ENCODE data around the gene NOTUM.

Gene NOTUM

GRCh38 chr17:81907219-81908145 is 53.5 kb downstream of the NOTUM start:
- Histone ChIP-seq H3K4me3 (ENCODE audit: low read depth, low read length) (no peak overlapping the region), H3K9me3 (ENCODE audit: control insufficient read depth, insufficient read depth, low read depth, low read length) (no peaks in the 10 kb centered on the region), H3K4me1 (ENCODE audit: control insufficient read depth, insufficient read depth, low read length) (peaks cover 7% of the 10 kb centered on the region), H3K36me3 (ENCODE audit: control insufficient read depth in 2 of 2, insufficient read depth in 1 of 2, low read length in 2 of 2) (peaks cover 0 to 63% of the 10 kb centered on the region in 2 experiments; a peak in 1 of 3 replicates), H3K27ac (ENCODE audit: extremely low read depth, low read depth, low read length) (no peak overlapping the region)
- POLR2A ChIA-PET: interaction anchor here (1.6 kb wide), 1 partner anchor 11 kb away, joined by 3 read pairs; no protein-coding TSS in a partner anchor
- CTCF ChIA-PET: interaction anchor here (0.6 to 1.0 kb wide), 3 partner anchors 10 to 144 kb away, joined by 3 read pairs; partner anchors contain the start of genes GPS1 and RFNG
- TF ChIP-seq ZBTB8A (tag by site-specific recombination; IDR thresholded peaks at IDR 0.05) (no peak), CTCF (tag by site-specific recombination; IDR thresholded peaks at IDR 0.05) (peak; percentile 21; the same call in 1 of the 2 replicates), ZNF600 (tag by site-specific recombination; IDR thresholded peaks at IDR 0.05) (peak; percentile 34; the same call in 1 of the 2 replicates)

DNA sequence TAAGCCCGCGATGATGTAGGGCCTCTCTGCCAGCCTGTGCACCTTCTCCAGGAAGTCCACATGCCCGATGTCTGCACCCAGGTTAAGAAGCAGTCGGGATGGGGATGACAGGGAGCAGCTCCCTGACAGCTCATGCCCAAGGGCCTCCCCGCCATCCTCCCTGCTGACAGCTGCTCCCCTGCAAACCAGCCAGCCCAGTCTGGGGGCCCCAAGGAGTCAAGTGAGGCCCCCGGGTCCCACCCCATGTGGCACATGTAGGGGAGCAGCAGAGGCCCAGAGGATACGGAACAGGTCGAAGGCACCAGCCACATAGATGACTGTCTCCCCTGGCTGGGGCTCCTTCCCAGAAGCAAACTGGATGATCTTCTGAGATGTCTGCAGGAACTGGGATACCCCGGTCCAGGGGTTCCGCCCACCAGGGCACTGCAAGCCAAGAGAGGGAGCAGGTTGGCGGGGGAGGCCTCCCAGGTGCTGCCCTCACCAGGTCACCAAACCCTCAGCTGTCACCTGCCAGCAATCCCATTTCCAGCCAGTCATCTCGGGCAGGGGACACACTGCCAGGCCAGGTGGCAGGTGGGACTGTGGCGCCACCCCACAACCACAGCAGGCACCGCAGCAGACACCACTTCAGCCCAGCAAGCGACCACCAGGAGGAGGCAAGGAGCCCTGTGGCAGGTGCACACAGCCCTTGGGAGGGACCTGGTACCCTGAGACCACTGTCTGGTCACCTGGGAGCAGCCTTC is 54.3 kb downstream of the NOTUM start:
- ChIA-PET CTCF (interaction anchor here (0.5 to 1.6 kb wide), 5 partner anchors 9 to 113 kb away, joined by 3 to 4 read pairs (median 3); no protein-coding TSS in a partner anchor), POLR2A (no interaction called here)
- H3K27ac ChIP-seq (ENCODE audit: extremely low read depth, low read depth, low read length): no peak overlapping the region
- H3K9me3 ChIP-seq (ENCODE audit: control insufficient read depth, insufficient read depth, low read depth, low read length): no peaks in the 10 kb centered on the region
- H3K36me3 ChIP-seq (ENCODE audit: control insufficient read depth in 2 of 2, insufficient read depth in 1 of 2, low read length in 2 of 2): peaks cover 0 to 55% of the 10 kb centered on the region in 2 experiments; a peak in 1 of 3 replicates
- no peak for TF ChIP-seq ZNF146 (tag by site-specific recombination; IDR thresholded peaks at IDR 0.05)
- TF ChIP-seq ZNF248 (tag by site-specific recombination; IDR thresholded peaks at IDR 0.05): no peak
- TF ChIP-seq GLIS2 (tag by site-specific recombination; IDR thresholded peaks at IDR 0.05): peak; percentile 35; the same call in 1 of the 2 replicates
- peak; percentile 72 for TF ChIP-seq CTCF (tag by site-specific recombination; IDR thresholded peaks at IDR 0.05)
- TF ChIP-seq ZIC2 (tag by site-specific recombination; IDR thresholded peaks at IDR 0.05): 0 out of 2 replicates have a peak, but pooled peaks have one; percentile 10
- TF ChIP-seq ZBTB8A (tag by site-specific recombination; IDR thresholded peaks at IDR 0.05): 0 out of 2 replicates have a peak, but pooled peaks have one; percentile 38
- no peak for TF ChIP-seq ZNF561 (tag by site-specific recombination; IDR thresholded peaks at IDR 0.05; ENCODE audit: borderline replicate concordance)
- peak; percentile 53 for TF ChIP-seq GLIS1 (tag by site-specific recombination; IDR thresholded peaks at IDR 0.05)
- no peak for TF ChIP-seq ZFHX2 (tag by site-specific recombination; conservative IDR thresholded peaks at IDR 0.05)
- H3K4me1 ChIP-seq (ENCODE audit: control insufficient read depth, insufficient read depth, low read length): peaks cover 4% of the 10 kb centered on the region
- no peak overlapping the region for H3K4me3 ChIP-seq (ENCODE audit: low read depth, low read length)

DNA sequence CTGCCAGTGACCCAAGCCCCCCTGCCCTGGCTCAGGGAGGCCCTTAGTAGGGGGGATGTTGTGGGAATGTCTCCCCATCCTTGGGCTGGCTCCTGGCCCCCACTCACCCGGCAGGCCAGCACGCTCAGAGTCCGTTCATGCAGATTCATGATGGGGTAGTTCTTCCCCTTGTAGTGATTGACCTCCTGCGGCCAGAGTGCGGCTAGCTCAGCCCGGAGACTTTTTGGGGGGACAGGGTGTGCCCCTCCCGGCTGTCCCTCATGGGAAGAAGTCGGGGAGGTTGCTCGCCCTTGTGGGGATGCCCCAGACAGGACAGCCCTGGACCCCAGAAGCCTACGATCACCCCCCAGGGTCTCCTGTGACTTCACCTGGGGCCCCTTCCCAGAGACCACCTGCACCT is 55.0 kb downstream of the NOTUM start:
- Histone ChIP-seq H3K27ac (ENCODE audit: extremely low read depth, low read depth, low read length) (no peak overlapping the region), H3K9me3 (ENCODE audit: control insufficient read depth, insufficient read depth, low read depth, low read length) (no peaks in the 10 kb centered on the region), H3K4me3 (ENCODE audit: low read depth, low read length) (no peak overlapping the region), H3K36me3 (ENCODE audit: control insufficient read depth in 2 of 2, insufficient read depth in 1 of 2, low read length in 2 of 2) (peaks cover 0 to 58% of the 10 kb centered on the region in 2 experiments; a peak in 1 of 3 replicates), H3K4me1 (ENCODE audit: control insufficient read depth, insufficient read depth, low read length) (peaks cover 3% of the 10 kb centered on the region; the same call in 1 of the 2 replicates)
- ChIA-PET CTCF (interaction anchor here (0.8 to 1.6 kb wide), 3 partner anchors 8 to 114 kb away, joined by 3 to 4 read pairs (median 4); no protein-coding TSS in a partner anchor), POLR2A (interaction anchor here (0.8 kb wide), 1 partner anchor 14 kb away, joined by 3 read pairs; the partner anchor contains the start of genes ALYREF and ANAPC11)
- TF ChIP-seq MYNN (tag by site-specific recombination; IDR thresholded peaks at IDR 0.05; ENCODE audit: borderline replicate concordance): no peak
- TF ChIP-seq ZNF664 (tag by site-specific recombination; IDR thresholded peaks at IDR 0.05): no peak
- no peak for TF ChIP-seq ZBTB21 (tag by site-specific recombination; IDR thresholded peaks at IDR 0.05)
- no peak for TF ChIP-seq HOXD13 (CRISPR knock-in tag; IDR thresholded peaks at IDR 0.05; ENCODE audit: borderline replicate concordance)
- no peak for TF ChIP-seq ZNF10 (tag by site-specific recombination; IDR thresholded peaks at IDR 0.05)
- TF ChIP-seq, protein P1, sequence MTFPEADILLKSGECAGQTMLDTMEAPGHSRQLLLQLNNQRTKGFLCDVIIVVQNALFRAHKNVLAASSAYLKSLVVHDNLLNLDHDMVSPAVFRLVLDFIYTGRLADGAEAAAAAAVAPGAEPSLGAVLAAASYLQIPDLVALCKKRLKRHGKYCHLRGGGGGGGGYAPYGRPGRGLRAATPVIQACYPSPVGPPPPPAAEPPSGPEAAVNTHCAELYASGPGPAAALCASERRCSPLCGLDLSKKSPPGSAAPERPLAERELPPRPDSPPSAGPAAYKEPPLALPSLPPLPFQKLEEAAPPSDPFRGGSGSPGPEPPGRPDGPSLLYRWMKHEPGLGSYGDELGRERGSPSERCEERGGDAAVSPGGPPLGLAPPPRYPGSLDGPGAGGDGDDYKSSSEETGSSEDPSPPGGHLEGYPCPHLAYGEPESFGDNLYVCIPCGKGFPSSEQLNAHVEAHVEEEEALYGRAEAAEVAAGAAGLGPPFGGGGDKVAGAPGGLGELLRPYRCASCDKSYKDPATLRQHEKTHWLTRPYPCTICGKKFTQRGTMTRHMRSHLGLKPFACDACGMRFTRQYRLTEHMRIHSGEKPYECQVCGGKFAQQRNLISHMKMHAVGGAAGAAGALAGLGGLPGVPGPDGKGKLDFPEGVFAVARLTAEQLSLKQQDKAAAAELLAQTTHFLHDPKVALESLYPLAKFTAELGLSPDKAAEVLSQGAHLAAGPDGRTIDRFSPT (tag by site-specific recombination; IDR thresholded peaks at IDR 0.05): no peak
- TF ChIP-seq HOXA7 (CRISPR knock-in tag; IDR thresholded peaks at IDR 0.05; ENCODE audit: borderline replicate concordance): no peak
- TF ChIP-seq PRDM1 (tag by site-specific recombination; IDR thresholded peaks at IDR 0.05): no peak
- no peak for TF ChIP-seq ZNF133 (tag by site-specific recombination; IDR thresholded peaks at IDR 0.05)
- no peak for TF ChIP-seq ZNF239 (tag by site-specific recombination; IDR thresholded peaks at IDR 0.05)
- no peak for TF ChIP-seq ZNF366 (tag by site-specific recombination; conservative IDR thresholded peaks at IDR 0.05)
- no peak for TF ChIP-seq ZBTB48 (tag by site-specific recombination; IDR thresholded peaks at IDR 0.05)
- TF ChIP-seq ZNF501 (tag by site-specific recombination; IDR thresholded peaks at IDR 0.05): no peak

Measured in HEK293 (cell line).